KMS-11 (cell line): ENCODE data around the gene MFN1.
A peak's percentile ranks its signal among the peaks of the same experiment; 100 is the strongest.

Experiments
- H2AFZ ChIP-seq: fragments of 200-600 bp; sonication (generic); 2 replicates; pipeline ENCODE4 v1.6.1; 2016; ENCODE audit warnings: antibody characterized with exemption, mixed run types, low read depth
- H3K27ac ChIP-seq: fragments of 200-600 bp; sonication (generic); 2 replicates; pipeline ENCODE4 v1.6.1; 2016; ENCODE audit warnings: mild to moderate bottlenecking, mixed run types
- H3K27me3 ChIP-seq: fragments of 200-600 bp; sonication (generic); 2 replicates; pipeline ENCODE4 v1.6.1; 2017; ENCODE audit warnings: mild to moderate bottlenecking, low read depth, mixed run types, moderate library complexity; ENCODE audit not compliant: insufficient read depth
- H3K36me3 ChIP-seq: fragments of 200-600 bp; sonication (generic); 2 replicates; pipeline ENCODE4 v1.6.1; 2017; ENCODE audit warnings: mild to moderate bottlenecking, mixed run types; ENCODE audit not compliant: insufficient read depth
- H3K4me1 ChIP-seq: fragments of 200-600 bp; sonication (generic); 2 replicates; pipeline ENCODE4 v1.6.1; 2016; ENCODE audit warnings: mild to moderate bottlenecking, low read depth, mixed run types; ENCODE audit not compliant: poor library complexity, severe bottlenecking
- H3K4me2 ChIP-seq: fragments of 200-600 bp; sonication (generic); 2 replicates; pipeline ENCODE4 v1.7.0; 2016; ENCODE audit warnings: mild to moderate bottlenecking, mixed run types
- H3K4me3 ChIP-seq: fragments of 200-600 bp; sonication (generic); IDR thresholded peaks from 2 replicates; pipeline ENCODE4 v1.6.1; 2017; ENCODE audit warnings: low read depth, low read length, mixed read lengths; ENCODE audit not compliant: insufficient read depth
- H3K79me2 ChIP-seq: fragments of 200-600 bp; sonication (generic); 2 replicates; pipeline ENCODE4 v1.6.1; 2016; ENCODE audit warnings: low read depth, mixed run types; ENCODE audit not compliant: insufficient read depth
- H3K9ac ChIP-seq: fragments of 200-600 bp; sonication (generic); 2 replicates; pipeline ENCODE4 v1.6.1; 2016; ENCODE audit warnings: mild to moderate bottlenecking, mixed run types
- H4K20me1 ChIP-seq: fragments of 200-600 bp; sonication (generic); 2 replicates; pipeline ENCODE4 v1.6.1; 2016; ENCODE audit warnings: mild to moderate bottlenecking, mixed run types; ENCODE audit not compliant: insufficient read depth
- CTCF ChIP-seq: fragments of 200-600 bp; sonication (generic); conservative IDR thresholded peaks from 2 replicates; pipeline ENCODE4 v1.6.1; 2017; ENCODE audit warnings: low read depth, mild to moderate bottlenecking, antibody characterized with exemption, low read length, moderate library complexity, mixed read lengths

MFN1 gene

GRCh38 chr3:179333084-179333483, 14.4 kb upstream of the MFN1 start:
- no peak for TF ChIP-seq CTCF
- Histone ChIP-seq H3K79me2 (peaks cover 5% of the 10 kb centered on the region), H4K20me1 (no peaks in the 10 kb centered on the region), H3K4me1 (no peaks in the 10 kb centered on the region), H3K36me3 (peaks cover 12% of the 10 kb centered on the region; the same call in 1 of the 2 replicates), H3K27ac (no peak overlapping the region), H3K9ac (no peak overlapping the region), H3K4me2 (no peak overlapping the region), H3K27me3 (no peaks in the 10 kb centered on the region), H3K4me3 (no peak overlapping the region), H2AFZ (no peak overlapping the region)

GRCh38 chr3:179336345-179336929, 11.1 kb upstream of the MFN1 start:
- Histone ChIP-seq H4K20me1 (no peaks in the 10 kb centered on the region), H3K79me2 (no peaks in the 10 kb centered on the region), H3K4me3 (no peak overlapping the region), H3K36me3 (no peaks in the 10 kb centered on the region; the same call in 1 of the 2 replicates), H2AFZ (no peak overlapping the region), H3K9ac (no peak overlapping the region), H3K27me3 (no peaks in the 10 kb centered on the region), H3K27ac (no peak overlapping the region), H3K4me2 (no peak overlapping the region), H3K4me1 (no peaks in the 10 kb centered on the region)
- no peak for TF ChIP-seq CTCF

GRCh38 chr3:179348325-179349013, 960 bp downstream of the MFN1 start:
- no peak for TF ChIP-seq CTCF
- Histone ChIP-seq H2AFZ (peak overlapping the region; percentile 92), H3K79me2 (no peaks in the 10 kb centered on the region; the same call in 1 of the 2 replicates)

DNA sequence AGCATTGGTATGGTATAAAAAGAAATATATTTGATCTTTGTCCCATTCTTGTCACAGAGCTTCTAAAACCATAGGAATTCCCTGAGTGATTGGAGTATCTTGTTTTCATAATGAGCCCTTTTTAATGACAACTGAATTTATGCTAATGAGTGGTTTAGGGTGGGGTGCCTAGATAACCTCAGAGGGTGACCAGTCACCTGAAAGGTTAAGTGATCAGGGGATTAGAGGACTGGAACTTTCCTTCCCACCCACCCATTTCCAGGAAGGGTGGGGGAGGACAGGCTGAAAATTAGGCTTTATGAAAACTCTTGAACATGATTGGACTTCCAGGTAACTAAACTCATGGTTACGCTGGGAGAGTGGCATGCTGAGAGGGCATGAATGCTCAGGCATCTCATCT, 8.5 kb downstream of the MFN1 start:
- Histone ChIP-seq H3K27ac (no peak overlapping the region), H3K9ac (no peak overlapping the region), H3K36me3 (peaks cover 7% of the 10 kb centered on the region; the same call in 1 of the 2 replicates), H3K4me1 (no peaks in the 10 kb centered on the region), H3K79me2 (no peaks in the 10 kb centered on the region), H2AFZ (no peak overlapping the region), H3K27me3 (no peaks in the 10 kb centered on the region), H3K4me3 (no peak overlapping the region), H3K4me2 (no peak overlapping the region), H4K20me1 (no peaks in the 10 kb centered on the region)
- no peak for TF ChIP-seq CTCF

More at GRCh38 chr3:179348325-179349013, 960 bp downstream of the MFN1 start:
- Histone ChIP-seq H3K9ac (peak overlapping the region; percentile 56; the same call in 1 of the 2 replicates), H3K36me3 (peaks cover 3% of the 10 kb centered on the region; the same call in 1 of the 2 replicates), H3K4me3 (peak overlapping the region; percentile 90), H4K20me1 (no peaks in the 10 kb centered on the region), H3K4me2 (peak overlapping the region; percentile 66), H3K27me3 (no peaks in the 10 kb centered on the region), H3K27ac (no peak overlapping the region), H3K4me1 (peaks cover 9% of the 10 kb centered on the region)
